Gastrocnemius medialis (tissue), 4 donors: Measurements from ENCODE around the gene RAB3IL1. TPM values are rescaled to one million over a fixed set of nuclear protein-coding genes. Genes with fewer than 3 reads are reported as not detected.

ENCODE experiments used
- ATAC-seq, 2 donors: fragments of 150-250 bp; one replicate each; pipeline ENCODE4 v1.9.1; 2016
- DNase-seq, 2 donors: peaks; one replicate each; pipeline ENCODE4 v3.0.0-alpha.2; 2019
- H3K27ac ChIP-seq, 4 donors: fragments of 200-600 bp; sonication (generic); 1 replicate in 1 of 4; 2 replicates in 3 of 4; pipeline ENCODE4 v1.5.1; 2016 to 2018; ENCODE audit warnings: mild to moderate bottlenecking in 2 of 4, moderate library complexity in 1 of 4
- H3K27me3 ChIP-seq, 3 donors: fragments of 200-600 bp; sonication (generic) in 2 of 3; 1 replicate in 1 of 3; 2 replicates in 2 of 3; pipeline versions ENCODE4 v1.5.1 to v1.6.0; 2016 to 2019; ENCODE audit warnings: mild to moderate bottlenecking in 1 of 3, moderate library complexity in 1 of 3
- H3K36me3 ChIP-seq, 2 donors: fragments of 200-600 bp; sonication (generic) in 1 of 2; one replicate each; pipeline ENCODE4 v1.5.1; 2017 to 2018
- H3K4me1 ChIP-seq, 2 donors: fragments of 200-600 bp; sonication (generic) in 1 of 2; one replicate each; pipeline ENCODE4 v1.5.1; 2016 to 2017; ENCODE audit warnings: mild to moderate bottlenecking in 2 of 2
- H3K4me3 ChIP-seq, 4 donors: fragments of 200-600 bp; sonication (generic) in 3 of 4; 1 replicate in 1 of 4; 2 replicates in 3 of 4; pipeline ENCODE4 v1.5.1; 2016 to 2019; ENCODE audit warnings: mild to moderate bottlenecking in 2 of 4
- H3K9me3 ChIP-seq, 3 donors: fragments of 200-600 bp; sonication (generic) in 2 of 3; 1 replicate in 1 of 3; 2 replicates in 2 of 3; pipeline ENCODE4 v1.5.1; 2016 to 2019
- CTCF ChIP-seq, 5 experiments: fragments of 450-650 bp in 3 of 5; fragments of 200-600 bp in 2 of 5; sonication (generic) in 2 of 5; IDR thresholded peaks in 4 of 5; conservative IDR thresholded peaks in 1 of 5; 1 replicate in 4 of 5; 2 replicates in 1 of 5; pipeline ENCODE4 v1.5.1; 2016 to 2019; ENCODE audit warnings: antibody characterized with exemption in 5 of 5, mild to moderate bottlenecking in 3 of 5, moderate library complexity in 3 of 5
- POLR2A ChIP-seq, 2 donors: fragments of 450-650 bp; IDR thresholded peaks; one replicate each; pipeline ENCODE4 v1.6.1; 2017; ENCODE audit warnings: antibody characterized with exemption in 2 of 2, mild to moderate bottlenecking in 2 of 2, moderate library complexity in 2 of 2
- in situ Hi-C, 4 donors: fragments of 200-750 bp; cut with MboI; loops; one replicate each; pipeline versions ENCODE4 v1.15.0 to v1.8.0; 2017; ENCODE audit warnings: low sequenced_read_pairs in 4 of 4
- intact Hi-C: fragments of 100-400 bp; cut with DNase I; formaldehyde crosslinking; loops from one replicate; pipeline ENCODE4 v1.15.1; 2023; ENCODE audit warnings: low total_unique reads
- total RNA-seq, 4 donors: library from RNA; depleted of rRNA; stranded (reverse); fragments of >200 nt; gene quantifications; one replicate each; pipeline versions ENCODE4 v1.1.0 to v1.2.3, GENCODE V29; 2016

Gene RAB3IL1
- total RNA-seq, 4 donors from 2014 or later: 3.9 to 5.4 (median 4.9) TPM

GRCh38 chr11:61927501-61927900 lies 10.1 kb upstream of the RAB3IL1 start:
- in situ Hi-C loops (no loop called here), intact Hi-C loops (no loop called here)
- Histone ChIP-seq H3K9me3 (no peaks in the 10 kb centered on the region), H3K4me1 (peaks cover 11 to 17% of the 10 kb centered on the region in 2 donors), H3K4me3 (no peak overlapping the region), H3K27me3 (no peaks in the 10 kb centered on the region), H3K27ac (no peak overlapping the region), H3K36me3 (no peaks in the 10 kb centered on the region)
- no peak for TF ChIP-seq CTCF (IDR thresholded peaks at IDR 0.05 in 4 of 5, conservative IDR thresholded peaks at IDR 0.05 in 1 of 5)
- TF ChIP-seq POLR2A (IDR thresholded peaks at IDR 0.05): no peak
- ATAC-seq (no peak), DNase-seq (no peak)

GRCh38 chr11:61926235-61926634 lies 8.9 kb upstream of the RAB3IL1 start:
- no peak for ATAC-seq
- intact Hi-C loops (no loop called here), in situ Hi-C loops (no loop called here)

GRCh38 chr11:61925736-61926135 lies 8.4 kb upstream of the RAB3IL1 start:
- intact Hi-C loops (no loop called here), in situ Hi-C loops (no loop called here)
- no peak overlapping the region for H3K4me3 ChIP-seq
- no peak overlapping the region for H3K27ac ChIP-seq
- DNase-seq (no peak), ATAC-seq (no peak)
- no peaks in the 10 kb centered on the region for H3K27me3 ChIP-seq
- H3K4me1 ChIP-seq: peaks cover 16 to 17% of the 10 kb centered on the region in 2 donors
- no peaks in the 10 kb centered on the region for H3K9me3 ChIP-seq
- no peak for TF ChIP-seq POLR2A (IDR thresholded peaks at IDR 0.05)
- TF ChIP-seq CTCF (IDR thresholded peaks at IDR 0.05 in 4 of 5, conservative IDR thresholded peaks at IDR 0.05 in 1 of 5): no peak
- H3K36me3 ChIP-seq: no peaks in the 10 kb centered on the region

More at GRCh38 chr11:61926235-61926634, 8.9 kb upstream of the RAB3IL1 start:
- H3K4me3 ChIP-seq: no peak overlapping the region
- TF ChIP-seq CTCF (IDR thresholded peaks at IDR 0.05 in 4 of 5, conservative IDR thresholded peaks at IDR 0.05 in 1 of 5): no peak
- no peak for TF ChIP-seq POLR2A (IDR thresholded peaks at IDR 0.05)
- no peaks in the 10 kb centered on the region for H3K36me3 ChIP-seq
- no peaks in the 10 kb centered on the region for H3K9me3 ChIP-seq
- DNase-seq: no peak
- H3K27me3 ChIP-seq: no peaks in the 10 kb centered on the region
- no peak overlapping the region for H3K27ac ChIP-seq
- peaks cover 16 to 17% of the 10 kb centered on the region in 2 donors for H3K4me1 ChIP-seq

- Histone ChIP-seq H3K4me3 (no peak overlapping the region), H3K27ac (peak overlapping the region; percentile 55 to 83 (median 73)), H3K4me1 (peaks cover 16 to 17% of the 10 kb centered on the region in 2 donors), H3K27me3 (peaks cover 2 to 6% (median 3%) of the 10 kb centered on the region in 3 donors), H3K9me3 (no peaks in the 10 kb centered on the region), H3K36me3 (no peaks in the 10 kb centered on the region)
- TF ChIP-seq POLR2A (IDR thresholded peaks at IDR 0.05) (no peak), CTCF (IDR thresholded peaks at IDR 0.05 in 4 of 5, conservative IDR thresholded peaks at IDR 0.05 in 1 of 5) (no peak)
- DNase-seq (no peak), ATAC-seq (peak; percentile 6 to 7)
- in situ Hi-C loops (no loop called here), intact Hi-C loops (no loop called here)
Measured at GRCh38 chr11:61924064-61924455, 6.7 kb upstream of the RAB3IL1 start.
